SK-N-SH treated with all-trans-retinoic acid at 6 μM for 48 hours (cell line): ENCODE data around the gene DACT3.

ENCODE experiments used
- ARNTL ChIP-seq: fragments of 450-650 bp; formaldehyde crosslinking; IDR thresholded peaks from 2 replicates; pipeline ENCODE4 v1.5.0; 2020; ENCODE audit warnings: low read depth, mild to moderate bottlenecking, moderate library complexity, borderline replicate concordance
- RARB ChIP-seq: fragments of 250-450 bp; sonication (Bioruptor Pico); IDR thresholded peaks from 2 replicates; pipeline ENCODE4 v1.8.0; 2021; ENCODE audit warnings: mild to moderate bottlenecking, moderate library complexity
- TOX ChIP-seq: fragments of 250-450 bp; sonication (Bioruptor Pico); IDR thresholded peaks from 2 replicates; pipeline ENCODE4 v1.8.0; 2021; ENCODE audit warnings: mild to moderate bottlenecking, moderate library complexity, borderline replicate concordance

DNA sequence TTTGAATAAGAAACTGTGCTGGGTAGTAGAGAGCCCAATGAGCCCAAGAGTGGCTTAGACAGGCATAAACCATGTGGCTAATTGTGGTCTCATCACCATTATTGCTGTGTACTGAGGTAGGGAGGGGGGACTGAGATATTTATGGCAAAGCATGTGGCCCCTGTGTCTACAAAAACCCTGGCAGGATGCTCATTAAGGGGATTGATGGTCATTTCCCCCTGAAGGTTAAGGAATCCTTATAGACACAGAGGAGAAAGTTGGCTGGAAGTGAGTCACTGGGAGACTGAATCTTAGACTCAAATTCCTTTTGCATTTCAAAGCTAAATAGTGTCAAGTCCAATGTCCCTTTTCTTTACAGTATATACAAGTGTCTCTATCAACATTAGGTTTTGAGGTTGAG is 9.8 kb upstream of the DACT3 start:
- TF ChIP-seq ARNTL (CRISPR knock-in tag) (no peak), TOX (CRISPR knock-in tag) (no peak), RARB (CRISPR knock-in tag) (no peak)
